ENCODE results near the gene THBS1.

The THBS1 gene

DNA sequence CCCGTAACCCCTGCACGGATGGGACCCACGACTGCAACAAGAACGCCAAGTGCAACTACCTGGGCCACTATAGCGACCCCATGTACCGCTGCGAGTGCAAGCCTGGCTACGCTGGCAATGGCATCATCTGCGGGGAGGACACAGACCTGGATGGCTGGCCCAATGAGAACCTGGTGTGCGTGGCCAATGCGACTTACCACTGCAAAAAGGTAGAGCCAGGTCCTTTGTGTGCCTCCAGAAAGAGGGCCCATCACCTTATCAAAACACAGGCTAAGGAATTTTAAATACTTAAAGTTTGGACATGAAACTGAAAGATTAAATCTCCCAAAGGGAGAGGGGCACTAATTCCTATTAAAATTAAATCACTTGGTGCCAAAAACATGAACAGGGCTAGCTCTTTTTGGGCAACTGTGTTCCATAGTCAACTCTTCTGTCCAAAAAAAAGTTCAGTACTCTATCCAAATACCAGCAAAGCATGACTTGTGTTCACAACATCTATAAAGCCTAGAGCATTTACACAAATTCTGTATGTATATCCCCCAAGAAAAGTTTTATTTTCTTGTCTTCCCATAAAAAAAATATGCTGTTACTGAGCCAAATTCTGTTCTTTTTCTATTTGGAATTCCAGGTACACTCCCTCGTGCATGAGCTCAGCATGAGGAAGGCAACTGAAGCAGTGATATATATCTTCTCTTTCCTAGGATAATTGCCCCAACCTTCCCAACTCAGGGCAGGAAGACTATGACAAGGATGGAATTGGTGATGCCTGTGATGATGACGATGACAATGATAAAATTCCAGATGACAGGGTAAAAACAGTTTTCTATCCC is 9.2 kb downstream of the THBS1 start:
- Histone ChIP-seq H3K9me3 (ENCODE audit: control insufficient read depth, insufficient read depth, low read depth, low read length) (no peaks in the 10 kb centered on the region), H3K9ac (ENCODE audit: low read length) (no peak overlapping the region), H3K4me3 (ENCODE audit: low read depth, low read length) (no peak overlapping the region), H3K4me1 (ENCODE audit: control insufficient read depth, insufficient read depth, low read length) (no peaks in the 10 kb centered on the region), H3K36me3 (ENCODE audit: control insufficient read depth, insufficient read depth, low read length) (peaks cover 100% of the 10 kb centered on the region), H3K27ac (ENCODE audit: low read depth, low read length) (no peak overlapping the region), H3K27me3 (ENCODE audit: control insufficient read depth, insufficient read depth, low read length) (no peaks in the 10 kb centered on the region)

GRCh38 chr15:39591141-39591895 is 10.4 kb downstream of the THBS1 start:
- Histone ChIP-seq H3K4me1 (ENCODE audit: control insufficient read depth, insufficient read depth, low read length) (no peaks in the 10 kb centered on the region), H3K9me3 (ENCODE audit: control insufficient read depth, insufficient read depth, low read depth, low read length) (no peaks in the 10 kb centered on the region), H3K9ac (ENCODE audit: low read length) (no peak overlapping the region), H3K36me3 (ENCODE audit: control insufficient read depth, insufficient read depth, low read length) (peaks cover 100% of the 10 kb centered on the region), H3K4me3 (ENCODE audit: low read depth, low read length) (no peak overlapping the region), H3K27me3 (ENCODE audit: control insufficient read depth, insufficient read depth, low read length) (no peaks in the 10 kb centered on the region), H3K27ac (ENCODE audit: low read depth, low read length) (no peak overlapping the region)

- Histone ChIP-seq H3K4me1 (ENCODE audit: control insufficient read depth, insufficient read depth, low read length) (no peaks in the 10 kb centered on the region), H3K27ac (ENCODE audit: low read depth, low read length) (no peak overlapping the region), H3K9me3 (ENCODE audit: control insufficient read depth, insufficient read depth, low read depth, low read length) (no peaks in the 10 kb centered on the region), H3K36me3 (ENCODE audit: control insufficient read depth, insufficient read depth, low read length) (peaks cover 100% of the 10 kb centered on the region), H3K4me3 (ENCODE audit: low read depth, low read length) (no peak overlapping the region), H3K9ac (ENCODE audit: low read length) (no peak overlapping the region), H3K27me3 (ENCODE audit: control insufficient read depth, insufficient read depth, low read length) (no peaks in the 10 kb centered on the region)
Measured at GRCh38 chr15:39591896-39592315, 11.0 kb downstream of the THBS1 start.

GRCh38 chr15:39592500-39592899 is 11.6 kb downstream of the THBS1 start:
- no peak overlapping the region for H3K27ac ChIP-seq (ENCODE audit: low read depth, low read length)
- no peak overlapping the region for H3K9ac ChIP-seq (ENCODE audit: low read length)
- peaks cover 98% of the 10 kb centered on the region for H3K36me3 ChIP-seq (ENCODE audit: control insufficient read depth, insufficient read depth, low read length)

GRCh38 chr15:39593071-39593655 is 12.3 kb downstream of the THBS1 start:
- H3K27ac ChIP-seq (ENCODE audit: low read depth, low read length): no peak overlapping the region
- H3K9me3 ChIP-seq (ENCODE audit: control insufficient read depth, insufficient read depth, low read depth, low read length): no peaks in the 10 kb centered on the region
- no peak overlapping the region for H3K4me3 ChIP-seq (ENCODE audit: low read depth, low read length)
- no peaks in the 10 kb centered on the region for H3K4me1 ChIP-seq (ENCODE audit: control insufficient read depth, insufficient read depth, low read length)
- H3K36me3 ChIP-seq (ENCODE audit: control insufficient read depth, insufficient read depth, low read length): peaks cover 95% of the 10 kb centered on the region
- no peak overlapping the region for H3K9ac ChIP-seq (ENCODE audit: low read length)
- H3K27me3 ChIP-seq (ENCODE audit: control insufficient read depth, insufficient read depth, low read length): no peaks in the 10 kb centered on the region

More at GRCh38 chr15:39592500-39592899, 11.6 kb downstream of the THBS1 start:
- Histone ChIP-seq H3K4me1 (ENCODE audit: control insufficient read depth, insufficient read depth, low read length) (no peaks in the 10 kb centered on the region), H3K27me3 (ENCODE audit: control insufficient read depth, insufficient read depth, low read length) (no peaks in the 10 kb centered on the region), H3K4me3 (ENCODE audit: low read depth, low read length) (no peak overlapping the region), H3K9me3 (ENCODE audit: control insufficient read depth, insufficient read depth, low read depth, low read length) (no peaks in the 10 kb centered on the region)

DNA sequence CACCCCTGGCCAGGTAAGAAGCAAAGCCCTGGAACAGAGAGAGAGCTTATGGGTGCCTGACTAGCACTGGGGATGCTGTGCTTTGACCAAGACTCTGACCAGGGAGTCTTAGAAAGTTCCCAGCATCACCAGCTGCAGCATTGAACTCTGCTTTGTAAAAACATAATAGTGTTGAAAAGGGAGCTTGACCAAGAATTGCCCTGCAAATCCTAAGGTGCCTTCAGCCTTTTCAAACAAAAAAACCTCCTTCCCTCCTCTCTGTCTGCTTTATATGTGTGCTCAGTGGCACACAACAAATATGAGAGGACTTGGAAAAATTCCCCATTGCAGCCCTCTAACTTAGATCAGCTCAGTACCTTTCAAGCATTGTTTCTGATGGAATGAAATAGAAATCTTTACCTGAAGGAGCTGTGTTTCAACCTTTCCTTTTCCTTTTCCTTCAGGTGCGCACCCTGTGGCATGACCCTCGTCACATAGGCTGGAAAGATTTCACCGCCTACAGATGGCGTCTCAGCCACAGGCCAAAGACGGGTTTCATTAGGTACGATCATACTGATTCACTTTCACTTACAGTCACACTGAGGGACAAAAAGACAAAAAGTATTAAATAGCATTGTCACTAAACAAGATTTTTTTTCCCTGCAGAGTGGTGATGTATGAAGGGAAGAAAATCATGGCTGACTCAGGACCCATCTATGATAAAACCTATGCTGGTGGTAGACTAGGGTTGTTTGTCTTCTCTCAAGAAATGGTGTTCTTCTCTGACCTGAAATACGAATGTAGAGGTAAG is 13.0 kb downstream of the THBS1 start:
- no peak overlapping the region for H3K9ac ChIP-seq (ENCODE audit: low read length)
- H3K4me1 ChIP-seq (ENCODE audit: control insufficient read depth, insufficient read depth, low read length): no peaks in the 10 kb centered on the region
- no peaks in the 10 kb centered on the region for H3K27me3 ChIP-seq (ENCODE audit: control insufficient read depth, insufficient read depth, low read length)
- H3K36me3 ChIP-seq (ENCODE audit: control insufficient read depth, insufficient read depth, low read length): peaks cover 88% of the 10 kb centered on the region
- H3K27ac ChIP-seq (ENCODE audit: low read depth, low read length): no peak overlapping the region
- no peaks in the 10 kb centered on the region for H3K9me3 ChIP-seq (ENCODE audit: control insufficient read depth, insufficient read depth, low read depth, low read length)
- H3K4me3 ChIP-seq (ENCODE audit: low read depth, low read length): no peak overlapping the region

- Histone ChIP-seq H3K4me1 (ENCODE audit: control insufficient read depth, insufficient read depth, low read length) (no peaks in the 10 kb centered on the region), H3K27me3 (ENCODE audit: control insufficient read depth, insufficient read depth, low read length) (no peaks in the 10 kb centered on the region), H3K9ac (ENCODE audit: low read length) (no peak overlapping the region), H3K4me3 (ENCODE audit: low read depth, low read length) (no peak overlapping the region), H3K36me3 (ENCODE audit: control insufficient read depth, insufficient read depth, low read length) (peaks cover 80% of the 10 kb centered on the region), H3K9me3 (ENCODE audit: control insufficient read depth, insufficient read depth, low read depth, low read length) (no peaks in the 10 kb centered on the region), H3K27ac (ENCODE audit: low read depth, low read length) (no peak overlapping the region)
Measured at GRCh38 chr15:39594446-39595337, 13.8 kb downstream of the THBS1 start.

DNA sequence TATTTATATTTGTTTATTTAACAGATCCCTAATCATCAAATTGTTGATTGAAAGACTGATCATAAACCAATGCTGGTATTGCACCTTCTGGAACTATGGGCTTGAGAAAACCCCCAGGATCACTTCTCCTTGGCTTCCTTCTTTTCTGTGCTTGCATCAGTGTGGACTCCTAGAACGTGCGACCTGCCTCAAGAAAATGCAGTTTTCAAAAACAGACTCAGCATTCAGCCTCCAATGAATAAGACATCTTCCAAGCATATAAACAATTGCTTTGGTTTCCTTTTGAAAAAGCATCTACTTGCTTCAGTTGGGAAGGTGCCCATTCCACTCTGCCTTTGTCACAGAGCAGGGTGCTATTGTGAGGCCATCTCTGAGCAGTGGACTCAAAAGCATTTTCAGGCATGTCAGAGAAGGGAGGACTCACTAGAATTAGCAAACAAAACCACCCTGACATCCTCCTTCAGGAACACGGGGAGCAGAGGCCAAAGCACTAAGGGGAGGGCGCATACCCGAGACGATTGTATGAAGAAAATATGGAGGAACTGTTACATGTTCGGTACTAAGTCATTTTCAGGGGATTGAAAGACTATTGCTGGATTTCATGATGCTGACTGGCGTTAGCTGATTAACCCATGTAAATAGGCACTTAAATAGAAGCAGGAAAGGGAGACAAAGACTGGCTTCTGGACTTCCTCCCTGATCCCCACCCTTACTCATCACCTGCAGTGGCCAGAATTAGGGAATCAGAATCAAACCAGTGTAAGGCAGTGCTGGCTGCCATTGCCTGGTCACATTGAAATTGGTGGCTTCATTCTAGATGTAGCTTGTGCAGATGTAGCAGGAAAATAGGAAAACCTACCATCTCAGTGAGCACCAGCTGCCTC is 14.7 kb downstream of the THBS1 start:
- Histone ChIP-seq H3K9ac (ENCODE audit: low read length) (no peak overlapping the region), H3K36me3 (ENCODE audit: control insufficient read depth, insufficient read depth, low read length) (peaks cover 71% of the 10 kb centered on the region), H3K4me1 (ENCODE audit: control insufficient read depth, insufficient read depth, low read length) (no peaks in the 10 kb centered on the region), H3K9me3 (ENCODE audit: control insufficient read depth, insufficient read depth, low read depth, low read length) (no peaks in the 10 kb centered on the region), H3K27ac (ENCODE audit: low read depth, low read length) (no peak overlapping the region), H3K27me3 (ENCODE audit: control insufficient read depth, insufficient read depth, low read length) (no peaks in the 10 kb centered on the region), H3K4me3 (ENCODE audit: low read depth, low read length) (no peak overlapping the region)

GRCh38 chr15:39596358-39597051 is 15.6 kb downstream of the THBS1 start:
- H3K4me1 ChIP-seq (ENCODE audit: control insufficient read depth, insufficient read depth, low read length): no peaks in the 10 kb centered on the region
- H3K4me3 ChIP-seq (ENCODE audit: low read depth, low read length): no peak overlapping the region
- no peak overlapping the region for H3K27ac ChIP-seq (ENCODE audit: low read depth, low read length)
- no peak overlapping the region for H3K9ac ChIP-seq (ENCODE audit: low read length)
- no peaks in the 10 kb centered on the region for H3K27me3 ChIP-seq (ENCODE audit: control insufficient read depth, insufficient read depth, low read length)
- no peaks in the 10 kb centered on the region for H3K9me3 ChIP-seq (ENCODE audit: control insufficient read depth, insufficient read depth, low read depth, low read length)
- H3K36me3 ChIP-seq (ENCODE audit: control insufficient read depth, insufficient read depth, low read length): peaks cover 62% of the 10 kb centered on the region
